ENCODE data around the gene CHCHD6. TPM values are rescaled to one million over a fixed set of nuclear protein-coding genes. Genes with fewer than 3 reads are reported as not detected.

CHCHD6 gene
- 13.1 and 13.9 TPM in 2 replicates for total RNA-seq
- long read RNA-seq, transcript CHCHD6-201 (8 exons, 1,006 nt) = major isoform, 5 of 9 reads
- long read RNA-seq, partial matches to known transcripts = 0 of 9 reads
- long read RNA-seq, other reads (novel, unspliced or antisense) = 4 of 9 reads

- peaks cover 15% of the 10 kb centered on the region for H3K4me1 Mint-ChIP-seq (ENCODE audit: unreplicated experiment)
- H3K27me3 Mint-ChIP-seq (ENCODE audit: unreplicated experiment) = peaks cover 32% of the 10 kb centered on the region
- DNase-seq (ENCODE audit: extremely low spot score, unreplicated experiment) = peak; percentile 98
- TF ChIP-seq CTCF (IDR thresholded peaks at IDR 0.05) = peak; percentile 20
- H3K36me3 Mint-ChIP-seq (ENCODE audit: unreplicated experiment) = peaks cover 5% of the 10 kb centered on the region
- H3K4me3 Mint-ChIP-seq (ENCODE audit: unreplicated experiment) = peak within 1 kb of the TSS; percentile 98
- H3K27ac Mint-ChIP-seq (ENCODE audit: unreplicated experiment) = peak within 1 kb of the TSS; percentile 31
- peaks cover 8% of the 10 kb centered on the region for H3K9me3 Mint-ChIP-seq (ENCODE audit: unreplicated experiment)
Observed at GRCh38 chr3:126703512-126704493, at the start of gene CHCHD6. Gene CHCHD6 (plus strand): TSS chr3:126704240. CDS start chr3:126704313, 73 bp downstream.

- Mint-ChIP-seq H3K27ac (ENCODE audit: unreplicated experiment) (peak within 1 kb of the TSS; percentile 74), H3K4me3 (ENCODE audit: unreplicated experiment) (peak within 1 kb of the TSS; percentile 85), H3K4me1 (ENCODE audit: unreplicated experiment) (peaks cover 11% of the 10 kb centered on the region), H3K36me3 (ENCODE audit: unreplicated experiment) (peaks cover 2% of the 10 kb centered on the region), H3K27me3 (ENCODE audit: unreplicated experiment) (peaks cover 5% of the 10 kb centered on the region), H3K9me3 (ENCODE audit: unreplicated experiment) (no peaks in the 10 kb centered on the region)
- peak; percentile 91 for DNase-seq (ENCODE audit: extremely low spot score, unreplicated experiment)
- peak; percentile 38 for TF ChIP-seq CTCF (IDR thresholded peaks at IDR 0.05)
Observed at GRCh38 chr3:126654571-126655383, 49.3 kb upstream of the CHCHD6 start, which contains the start of gene TXNRD3. Gene TXNRD3 (minus strand): TSS chr3:126655124.

GRCh38 chr3:126655887-126656286 lies 48.2 kb upstream of the CHCHD6 start:
- Mint-ChIP-seq H3K27me3 (ENCODE audit: unreplicated experiment) (peaks cover 15% of the 10 kb centered on the region), H3K27ac (ENCODE audit: unreplicated experiment) (no peak overlapping the region), H3K4me1 (ENCODE audit: unreplicated experiment) (peaks cover 11% of the 10 kb centered on the region), H3K36me3 (ENCODE audit: unreplicated experiment) (peaks cover 2% of the 10 kb centered on the region), H3K4me3 (ENCODE audit: unreplicated experiment) (peak overlapping the region; percentile 85), H3K9me3 (ENCODE audit: unreplicated experiment) (peaks cover 2% of the 10 kb centered on the region)
- TF ChIP-seq CTCF (IDR thresholded peaks at IDR 0.05) = no peak
- DNase-seq (ENCODE audit: extremely low spot score, unreplicated experiment) = no peak

- Mint-ChIP-seq H3K4me1 (ENCODE audit: unreplicated experiment) (peaks cover 11% of the 10 kb centered on the region), H3K9me3 (ENCODE audit: unreplicated experiment) (peaks cover 4% of the 10 kb centered on the region), H3K36me3 (ENCODE audit: unreplicated experiment) (peaks cover 1% of the 10 kb centered on the region), H3K4me3 (ENCODE audit: unreplicated experiment) (no peak overlapping the region), H3K27me3 (ENCODE audit: unreplicated experiment) (peaks cover 19% of the 10 kb centered on the region), H3K27ac (ENCODE audit: unreplicated experiment) (no peak overlapping the region)
- DNase-seq (ENCODE audit: extremely low spot score, unreplicated experiment) = no peak
- no peak for TF ChIP-seq CTCF (IDR thresholded peaks at IDR 0.05)
Observed at GRCh38 chr3:126656371-126657134, 47.5 kb upstream of the CHCHD6 start.
